A549 (cell line): ENCODE data around the gene NSG2. TPM values are rescaled to one million over a fixed set of nuclear protein-coding genes. Genes with fewer than 3 reads are reported as not detected.

Experiments
- ATAC-seq, 2 experiments: fragments of 200-7000 bp in 1 of 2; fragments of >200 bp in 1 of 2; cut with Nextera tagmentation in 1 of 2; cut with Tn5 transposase in 1 of 2; 3 replicates each; pipeline versions ENCODE4 v1.8.0 to v1.9.1; 2018 to 2020; ENCODE audit warnings: mild to moderate bottlenecking in 1 of 2, moderate library complexity in 1 of 2
- CTCF ChIA-PET: fragments of 300-600 bp; sonication (Branson Sonifier 250); formaldehyde crosslinking; extraction: SDS; loops from one replicate; lab custom pipeline; 2021; ENCODE audit warnings: antibody characterized with exemption, inconsistent platforms; lab: Yijun Ruan, JAX
- POLR2A ChIA-PET: fragments of 350-600 bp; formaldehyde crosslinking; extraction: SDS; loops from one replicate; lab custom pipeline; 2021; ENCODE audit warnings: antibody characterized with exemption, inconsistent platforms; lab: Yijun Ruan, JAX
- DNase-seq, 2 experiments: peaks; one replicate each; pipeline versions ENCODE4 v3.0.0 to v3.0.0-alpha.2; 2011 to 2016; ENCODE audit warnings: low read depth in 1 of 2, low spot score in 1 of 2
- FAIRE-seq: peaks from 2 replicates; lab custom pipeline; 2011; peaks lifted over from hg19 to GRCh38; lab: Jason Lieb, UNC
- H3K27ac ChIP-seq, 2 experiments: fragments of >200 bp; sonication (Bioruptor Twin); formaldehyde crosslinking; 3 replicates each; pipeline ENCODE4 v1.5.1; 2016 to 2017
- H3K4me1 ChIP-seq: fragments of >200 bp; sonication (Bioruptor Twin); formaldehyde crosslinking; 3 replicates; pipeline ENCODE4 v1.6.1; 2016
- H3K4me2 ChIP-seq: fragments of >200 bp; sonication (Bioruptor Twin); formaldehyde crosslinking; 3 replicates; pipeline ENCODE4 v1.6.1; 2016
- H3K4me3 ChIP-seq: fragments of >200 bp; sonication (Bioruptor Twin); formaldehyde crosslinking; 3 replicates; pipeline ENCODE4 v1.5.1; 2016
- H3K9me3 ChIP-seq: fragments of >200 bp; sonication (Bioruptor Twin); formaldehyde crosslinking; 3 replicates; pipeline ENCODE4 v1.6.1; 2016
- BCL3 ChIP-seq: fragments of >200 bp; sonication (Bioruptor Twin); formaldehyde crosslinking; IDR thresholded peaks from 3 replicates; pipeline ENCODE4 v1.6.1; 2016
- CBX2 ChIP-seq: fragments of 200-600 bp; sonication (generic); IDR thresholded peaks from 2 replicates; pipeline ENCODE4 v1.6.1; 2016; ENCODE audit warnings: low read depth, mild to moderate bottlenecking, borderline replicate concordance
- CBX8 ChIP-seq: fragments of 200-600 bp; sonication (generic); IDR thresholded peaks from 2 replicates; pipeline ENCODE4 v1.6.1; 2016
- CEBPB ChIP-seq, 2 experiments: fragments of >200 bp in 1 of 2; sonication (Bioruptor Twin) in 1 of 2; formaldehyde crosslinking in 1 of 2; IDR thresholded peaks; 2 replicates each; pipeline ENCODE4 v1.6.1; 2012 to 2016
- EHF ChIP-seq: fragments of 250-450 bp; sonication (Bioruptor Pico); IDR thresholded peaks from 2 replicates; pipeline ENCODE4 v1.5.0; 2020; ENCODE audit warnings: mild to moderate bottlenecking
- FOSL2 ChIP-seq, 2 experiments: fragments of 450-650 bp in 1 of 2; fragments of >200 bp in 1 of 2; sonication (Bioruptor Twin) in 1 of 2; formaldehyde crosslinking; IDR thresholded peaks; 2 replicates each; pipeline versions ENCODE4 v1.5.0 to v1.6.1; 2016 to 2020; ENCODE audit warnings: mild to moderate bottlenecking in 1 of 2, moderate library complexity in 1 of 2
- FOXS1 ChIP-seq: fragments of 250-450 bp; sonication (Bioruptor Pico); IDR thresholded peaks from 2 replicates; pipeline ENCODE4 v1.5.0; 2020; ENCODE audit warnings: mild to moderate bottlenecking, moderate library complexity
- HEYL ChIP-seq: fragments of 250-450 bp; sonication (Bioruptor Pico); IDR thresholded peaks from 2 replicates; pipeline ENCODE4 v1.8.0; 2021; ENCODE audit warnings: mild to moderate bottlenecking, moderate library complexity
- HMGXB4 ChIP-seq: fragments of 250-450 bp; sonication (Bioruptor Pico); IDR thresholded peaks from 2 replicates; pipeline ENCODE4 v1.5.0; 2021; ENCODE audit warnings: mild to moderate bottlenecking, moderate library complexity, borderline replicate concordance
- HOXA7 ChIP-seq: fragments of 250-450 bp; sonication (Bioruptor Pico); IDR thresholded peaks from 2 replicates; pipeline ENCODE4 v1.5.0; 2020; ENCODE audit warnings: mild to moderate bottlenecking, moderate library complexity
- HOXB5 ChIP-seq: fragments of 250-450 bp; sonication (Bioruptor Pico); IDR thresholded peaks from 2 replicates; pipeline ENCODE4 v1.5.0; 2020; ENCODE audit warnings: mild to moderate bottlenecking, moderate library complexity
- KDM5A ChIP-seq: fragments of 200-600 bp; sonication (generic); IDR thresholded peaks from 2 replicates; pipeline ENCODE4 v1.6.1; 2016; ENCODE audit warnings: antibody characterized with exemption, mild to moderate bottlenecking
- MAFK ChIP-seq: fragments of 450-650 bp; IDR thresholded peaks from 2 replicates; pipeline ENCODE4 v1.6.1; 2014; ENCODE audit not compliant: partially characterized antibody
- MAZ ChIP-seq: fragments of 150-350 bp; IDR thresholded peaks from 2 replicates; pipeline ENCODE4 v1.6.1; 2014; ENCODE audit warnings: antibody characterized with exemption, low read depth, low read length, borderline replicate concordance
- MYC ChIP-seq: IDR thresholded peaks from 2 replicates; pipeline ENCODE4 v1.6.1; 2012; ENCODE audit warnings: mild to moderate bottlenecking, inconsistent platforms, low read length, improper control_type of control experiment, borderline replicate concordance
- NR3C1 ChIP-seq: fragments of >200 bp; sonication (Bioruptor Twin); formaldehyde crosslinking; IDR thresholded peaks from 3 replicates; pipeline ENCODE4 v1.6.1; 2017
- POLR2A ChIP-seq: IDR thresholded peaks from 2 replicates; pipeline ENCODE4 v1.6.1; 2012; ENCODE audit warnings: mild to moderate bottlenecking, low read length
- POLR2AphosphoS2 ChIP-seq: conservative IDR thresholded peaks from 2 replicates; pipeline ENCODE4 v1.6.1; 2012; ENCODE audit warnings: low read length, improper control_type of control experiment, inconsistent platforms
- RARB ChIP-seq: fragments of 250-450 bp; sonication (Bioruptor Pico); IDR thresholded peaks from 2 replicates; pipeline ENCODE4 v1.8.0; 2021; ENCODE audit warnings: mild to moderate bottlenecking, moderate library complexity
- RFX5 ChIP-seq: fragments of 450-650 bp; IDR thresholded peaks from 2 replicates; pipeline ENCODE4 v1.7.1; 2014; ENCODE audit warnings: antibody characterized with exemption, mild to moderate bottlenecking, moderate library complexity
- SMC3 ChIP-seq: fragments of >200 bp; sonication (Bioruptor Twin); formaldehyde crosslinking; IDR thresholded peaks from 3 replicates; pipeline ENCODE4 v1.6.1; 2018; ENCODE audit warnings: inconsistent platforms
- SREBF2 ChIP-seq: fragments of 450-650 bp; IDR thresholded peaks from 2 replicates; pipeline ENCODE4 v1.6.1; 2014; ENCODE audit warnings: mild to moderate bottlenecking, moderate library complexity
- TFCP2L1 ChIP-seq: fragments of 250-450 bp; sonication (Bioruptor Pico); IDR thresholded peaks from 2 replicates; pipeline ENCODE4 v1.5.0; 2021; ENCODE audit warnings: mild to moderate bottlenecking
- ZNF302 ChIP-seq: fragments of 250-450 bp; sonication (Bioruptor Pico); IDR thresholded peaks from 2 replicates; pipeline ENCODE4 v1.9.0; 2021; ENCODE audit warnings: inconsistent platforms, mild to moderate bottlenecking, moderate library complexity
- WGBS: methylation state at CpG from one replicate; pipeline ENCODE4 v1.1.6; 2017; ENCODE audit errors: missing lambda C conversion rate; 5-methylcytosine and 5-hydroxymethylcytosine counted together
- polyA plus RNA-seq, 4 experiments: library from polyadenylated mRNA; depleted of rRNA in 3 of 4; stranded (reverse); fragments of >200 nt; fragmentation: RNase III in 1 of 4; extraction: RNeasy Plus Mini Kit Qiagen cat#74134 plus additional on column Dnase treatment in 1 of 4; gene quantifications; 2 replicates in 3 of 4; 3 replicates in 1 of 4; pipeline ENCODE4 v1.2.3, GENCODE V29; 2011 to 2017
- TF ChIP-seq, protein P1 (sequence below): IDR thresholded peaks from 2 replicates; pipeline ENCODE4 v1.6.1; 2012
- TF ChIP-seq, protein P2 (sequence below): IDR thresholded peaks from 2 replicates; pipeline ENCODE4 v1.6.1; 2012; ENCODE audit warnings: low read depth, borderline replicate concordance

Gene NSG2
- polyA plus RNA-seq, 2 of the 4 experiments (the other 2 are of a cell fraction) = 0.06 TPM; not detected in 1

DNA sequence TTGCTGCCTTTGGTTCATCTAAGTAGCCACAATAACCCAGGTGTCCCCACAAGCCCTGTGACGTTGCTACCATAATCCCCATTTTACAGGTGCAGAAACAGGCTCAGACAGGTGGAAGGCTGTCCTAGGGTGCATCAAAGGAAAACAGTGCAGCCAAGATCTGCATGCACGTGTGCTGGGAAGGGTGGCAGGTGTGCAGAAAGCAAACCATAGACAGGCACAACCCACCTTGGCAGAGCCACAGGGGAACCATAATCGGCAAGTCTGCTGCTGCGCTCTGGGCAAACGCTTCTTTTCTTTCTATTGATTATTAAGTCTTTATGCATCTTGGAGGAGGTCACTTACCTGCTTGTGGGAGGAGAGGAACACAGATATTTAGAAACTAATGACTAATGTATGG is 7.1 kb downstream of the NSG2 start:
- POLR2A ChIA-PET = no interaction called here
- CTCF ChIA-PET = interaction anchor here (1.0 to 3.4 kb wide), 3 partner anchors 8 to 259 kb away, joined by 3 to 15 read pairs (median 11); partner anchors contain the start of gene NSG2
- Histone ChIP-seq H3K9me3 (no peaks in the 10 kb centered on the region), H3K27ac (no peak overlapping the region)
- ATAC-seq (no peak), FAIRE-seq (no peak)
- WGBS = 42% methylated on average over 5 of the region's 5 CpGs
- TF ChIP-seq NR3C1 (no peak), EHF (CRISPR knock-in tag) (no peak), FOXS1 (no peak), SMC3 (no peak)
- TF ChIP-seq, all 56 proteins: peak for 0
- Histone ChIP-seq H3K4me2 (no peak overlapping the region), H3K4me1 (no peaks in the 10 kb centered on the region), H3K4me3 (no peak overlapping the region)
- no peak for DNase-seq

- ChIA-PET CTCF (interaction anchor here (1.0 to 3.4 kb wide), 3 partner anchors 9 to 264 kb away, joined by 4 to 15 read pairs (median 11); partner anchors contain the start of gene NSG2), POLR2A (no interaction called here)
- H3K9me3 ChIP-seq = no peaks in the 10 kb centered on the region
- H3K4me2 ChIP-seq = no peak overlapping the region
- FAIRE-seq (no peak), DNase-seq (no peak), ATAC-seq (no peak)
- no peaks in the 10 kb centered on the region for H3K4me1 ChIP-seq
- no peak for TF ChIP-seq FOXS1
- no peak for TF ChIP-seq MYC
- TF ChIP-seq MAFK = no peak
- no peak for TF ChIP-seq HEYL (CRISPR knock-in tag)
- no peak for TF ChIP-seq POLR2AphosphoS2
- TF ChIP-seq HOXB5 = no peak
- TF ChIP-seq, protein P1, sequence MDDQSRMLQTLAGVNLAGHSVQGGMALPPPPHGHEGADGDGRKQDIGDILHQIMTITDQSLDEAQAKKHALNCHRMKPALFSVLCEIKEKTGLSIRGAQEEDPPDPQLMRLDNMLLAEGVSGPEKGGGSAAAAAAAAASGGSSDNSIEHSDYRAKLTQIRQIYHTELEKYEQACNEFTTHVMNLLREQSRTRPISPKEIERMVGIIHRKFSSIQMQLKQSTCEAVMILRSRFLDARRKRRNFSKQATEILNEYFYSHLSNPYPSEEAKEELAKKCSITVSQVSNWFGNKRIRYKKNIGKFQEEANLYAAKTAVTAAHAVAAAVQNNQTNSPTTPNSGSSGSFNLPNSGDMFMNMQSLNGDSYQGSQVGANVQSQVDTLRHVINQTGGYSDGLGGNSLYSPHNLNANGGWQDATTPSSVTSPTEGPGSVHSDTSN = no peak
- no peak for TF ChIP-seq CEBPB (IDR thresholded peaks at IDR 0.05)
- TF ChIP-seq CBX2 = no peak
- TF ChIP-seq KDM5A = no peak
- no peak for TF ChIP-seq HOXA7 (CRISPR knock-in tag)
- TF ChIP-seq FOSL2 (IDR thresholded peaks at IDR 0.05) = no peak
- TF ChIP-seq FOSL2 (CRISPR knock-in tag; IDR thresholded peaks at IDR 0.05) = no peak
- TF ChIP-seq SREBF2 = no peak
- no peak for TF ChIP-seq POLR2A
- TF ChIP-seq CBX8 = no peak
- 79% methylated on average over 3 of the region's 3 CpGs for WGBS
- no peak overlapping the region for H3K27ac ChIP-seq
- no peak overlapping the region for H3K4me3 ChIP-seq
These were observed 8.4 kb downstream of the NSG2 start for GRCh38 chr5:174053905-174054304.

DNA sequence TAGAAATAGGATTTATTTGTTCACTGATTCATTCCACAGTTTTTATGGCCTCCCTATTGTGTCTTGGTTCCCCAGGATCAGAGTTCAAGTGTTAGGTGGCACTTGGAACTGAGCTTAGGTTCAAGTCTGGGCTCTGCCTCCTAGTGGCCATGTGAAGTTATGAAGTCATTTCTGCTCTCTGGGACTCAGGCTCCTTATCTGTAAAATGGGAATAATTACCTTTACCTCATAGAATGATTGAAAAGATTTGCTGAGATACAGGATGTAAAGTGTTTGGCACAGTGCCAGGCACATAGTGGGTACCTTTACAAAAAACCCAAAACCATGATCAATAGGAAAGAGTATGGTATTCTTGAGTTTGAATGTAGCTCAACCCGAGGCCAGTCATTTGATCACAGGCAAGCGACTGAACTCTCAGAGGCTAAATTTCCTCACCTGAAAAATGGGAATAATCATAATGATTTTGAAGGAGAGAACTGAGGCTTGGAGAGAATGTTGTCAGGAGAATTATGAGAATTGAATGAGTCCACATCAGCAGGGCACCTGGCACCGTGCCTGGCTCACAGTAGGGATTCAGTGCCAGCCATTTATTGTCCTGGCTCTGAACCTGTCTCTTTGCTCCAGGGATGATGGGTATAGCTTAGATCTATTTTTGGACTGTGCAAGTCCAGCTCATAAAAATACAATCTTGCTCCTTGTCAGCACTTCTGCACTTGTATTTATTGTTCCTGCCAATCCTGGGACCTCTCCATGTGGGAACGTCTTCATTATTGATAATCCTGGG is 10.8 kb downstream of the NSG2 start:
- POLR2A ChIA-PET = interaction anchor here (0.7 kb wide), 1 partner anchor 11 kb away, joined by 3 read pairs; the partner anchor contains the start of gene NSG2
- Histone ChIP-seq H3K4me1 (no peaks in the 10 kb centered on the region), H3K4me2 (no peak overlapping the region), H3K27ac (no peak overlapping the region), H3K9me3 (peaks cover 9% of the 10 kb centered on the region; the same call in 2 of the 3 replicates), H3K4me3 (no peak overlapping the region)
- WGBS = 27% methylated on average over 4 of the region's 4 CpGs
- TF ChIP-seq, protein P1 = no peak
- TF ChIP-seq BCL3 (no peak), EHF (CRISPR knock-in tag) (no peak), CBX2 (no peak), HOXA7 (CRISPR knock-in tag) (no peak), HMGXB4 (CRISPR knock-in tag) (no peak), FOSL2 (IDR thresholded peaks at IDR 0.05) (no peak), FOSL2 (CRISPR knock-in tag; IDR thresholded peaks at IDR 0.05) (no peak), RARB (no peak), RFX5 (no peak), MAZ (no peak), ZNF302 (CRISPR knock-in tag) (no peak), HEYL (CRISPR knock-in tag) (no peak), SMC3 (no peak), TFCP2L1 (no peak), POLR2A (no peak), CEBPB (IDR thresholded peaks at IDR 0.05) (no peak), SREBF2 (no peak), HOXB5 (no peak)
- TF ChIP-seq, protein P2, sequence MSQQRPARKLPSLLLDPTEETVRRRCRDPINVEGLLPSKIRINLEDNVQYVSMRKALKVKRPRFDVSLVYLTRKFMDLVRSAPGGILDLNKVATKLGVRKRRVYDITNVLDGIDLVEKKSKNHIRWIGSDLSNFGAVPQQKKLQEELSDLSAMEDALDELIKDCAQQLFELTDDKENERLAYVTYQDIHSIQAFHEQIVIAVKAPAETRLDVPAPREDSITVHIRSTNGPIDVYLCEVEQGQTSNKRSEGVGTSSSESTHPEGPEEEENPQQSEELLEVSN = no peak
- DNase-seq (no peak), FAIRE-seq (no peak), ATAC-seq (no peak)
- CTCF ChIA-PET = interaction anchor here (1.0 to 2.3 kb wide), 5 partner anchors 10 to 258 kb away, joined by 3 to 9 read pairs (median 5); partner anchors contain the start of gene NSG2
